ENCODE results near the gene TCF12.

Gene TCF12

DNA sequence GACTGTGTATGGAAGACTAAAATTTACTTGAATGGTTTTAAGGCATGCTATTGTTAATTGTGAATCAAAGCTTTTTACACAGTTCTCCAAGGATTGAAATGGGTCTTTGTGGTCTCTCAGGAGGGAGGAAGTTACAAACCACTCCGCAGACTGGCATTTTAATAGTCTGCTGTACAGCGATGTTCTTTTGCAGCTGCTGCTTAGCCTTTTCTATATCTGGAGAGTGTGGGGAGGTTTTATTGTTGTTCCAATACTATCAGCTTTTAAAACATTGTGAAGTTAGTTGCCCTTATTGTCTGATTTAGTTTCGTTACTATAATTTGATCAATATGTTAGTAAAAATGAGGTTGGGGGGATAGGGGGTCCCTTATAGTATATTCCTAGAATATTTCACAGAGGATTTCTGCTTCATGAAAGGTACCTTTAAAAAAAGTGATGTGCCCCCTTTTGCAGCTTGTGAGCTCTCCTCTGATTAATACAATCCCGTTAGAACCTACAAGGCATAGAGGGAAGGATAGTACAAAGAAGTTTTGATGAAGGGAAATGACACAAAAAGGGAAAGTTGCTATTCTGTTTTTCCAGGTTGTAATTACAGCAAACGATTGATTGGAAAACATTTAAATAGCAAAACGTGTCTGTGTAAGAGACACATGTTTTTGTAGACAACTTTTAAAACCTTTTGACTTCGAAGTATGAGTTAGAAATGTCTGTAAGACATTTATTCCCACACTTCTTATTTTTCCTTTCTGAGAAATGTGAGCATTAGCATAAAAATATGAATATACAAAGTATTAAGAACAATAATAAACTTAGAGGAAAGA is 299.5 kb downstream of the TCF12 start:
- DNase-seq (ENCODE audit: low read depth in 2 of 2): no peak

DNA sequence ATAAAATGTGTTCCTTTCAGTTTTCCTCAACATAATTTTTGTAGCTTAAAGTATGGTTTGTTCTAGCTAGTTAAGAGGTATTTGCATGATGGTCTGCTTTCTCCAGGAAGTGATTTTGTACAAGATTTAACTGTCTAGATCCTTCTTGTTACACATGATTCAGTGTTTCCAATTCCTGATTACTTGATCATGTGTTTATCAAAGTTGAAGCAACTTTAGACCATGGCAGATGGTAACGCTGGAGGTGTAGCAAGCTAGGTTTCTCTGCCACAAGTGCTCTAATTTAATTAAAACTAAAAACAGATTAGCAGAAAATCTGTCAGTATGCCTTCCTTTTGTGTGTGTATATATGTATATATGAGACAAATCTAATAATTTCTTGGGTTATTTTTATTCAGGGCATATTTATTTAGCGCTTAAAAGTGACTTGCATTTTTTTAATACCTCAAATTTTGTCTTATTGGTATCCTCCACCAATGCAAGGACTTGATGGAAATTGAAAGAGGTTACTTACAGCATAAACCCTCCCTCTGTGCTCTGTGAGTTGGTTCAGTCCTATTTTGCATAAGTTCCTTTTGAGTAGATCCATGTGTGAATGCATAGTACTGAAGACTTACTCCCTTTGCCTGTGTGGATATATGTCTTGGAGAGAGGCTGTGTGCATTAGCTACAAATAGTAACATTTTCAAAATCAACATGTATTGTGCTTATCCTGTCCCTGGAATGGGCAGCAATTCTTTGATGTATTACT is 300.6 kb downstream of the TCF12 start:
- DNase-seq (ENCODE audit: low read depth in 2 of 2): no peak

DNA sequence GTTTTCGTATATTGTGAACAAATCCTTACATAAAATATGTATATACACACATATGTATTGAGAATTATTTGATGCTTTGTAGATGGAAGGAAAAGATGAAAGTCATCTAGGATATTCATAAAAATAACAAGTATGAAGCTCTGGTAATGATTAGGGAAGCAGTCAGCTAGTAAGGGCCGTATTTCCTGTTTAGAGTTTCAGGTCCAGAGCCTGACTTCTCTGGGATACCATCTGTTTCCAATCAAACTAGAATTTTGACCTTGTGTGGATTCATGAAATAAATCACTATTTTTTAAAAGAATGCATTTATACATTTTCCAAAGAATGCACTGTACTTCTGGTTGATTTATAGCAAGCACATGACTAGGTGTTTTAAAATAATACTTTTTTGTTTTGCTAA is 301.8 kb downstream of the TCF12 start:
- no peak for DNase-seq (ENCODE audit: low read depth in 2 of 2)

DNA sequence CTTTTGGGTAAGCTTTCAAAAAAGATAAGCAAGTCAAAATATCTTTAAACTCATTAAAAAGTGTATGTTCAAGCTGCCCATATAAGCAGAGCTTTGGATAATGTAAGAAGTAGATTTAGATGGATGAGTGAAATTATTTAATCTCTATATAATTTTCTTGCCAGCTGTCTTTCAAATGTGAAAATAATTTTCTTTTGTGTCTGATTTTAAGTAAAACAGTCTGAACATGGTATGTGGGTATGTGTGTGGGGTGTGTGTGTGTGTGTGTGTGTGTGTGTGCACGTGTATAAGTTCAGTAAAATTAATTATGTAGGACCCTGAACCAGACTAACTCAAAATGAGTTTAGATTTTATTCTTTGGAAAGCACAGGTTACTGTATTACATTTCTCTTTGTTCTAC is 302.7 kb downstream of the TCF12 start:
- DNase-seq (ENCODE audit: low read depth in 2 of 2): no peak

DNA sequence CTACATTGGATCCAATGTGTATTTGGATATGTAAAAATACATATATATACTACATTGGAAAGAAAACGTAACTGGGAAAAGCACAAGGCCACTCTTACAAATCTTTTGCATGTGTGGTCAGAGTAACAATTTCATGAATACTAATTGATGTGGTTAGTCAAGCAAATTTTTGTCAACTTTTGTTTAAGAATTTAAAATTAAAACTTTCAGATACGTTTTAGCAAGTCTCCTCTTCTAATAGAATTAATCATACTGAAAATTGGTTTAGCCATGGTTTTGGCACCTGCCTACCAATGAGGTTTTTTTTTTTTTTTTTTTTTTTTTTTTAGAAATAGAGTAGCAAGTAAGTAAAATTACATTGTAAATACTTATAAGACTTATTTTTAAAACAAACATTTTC is 304.9 kb downstream of the TCF12 start:
- DNase-seq (ENCODE audit: low read depth in 2 of 2): no peak

DNA sequence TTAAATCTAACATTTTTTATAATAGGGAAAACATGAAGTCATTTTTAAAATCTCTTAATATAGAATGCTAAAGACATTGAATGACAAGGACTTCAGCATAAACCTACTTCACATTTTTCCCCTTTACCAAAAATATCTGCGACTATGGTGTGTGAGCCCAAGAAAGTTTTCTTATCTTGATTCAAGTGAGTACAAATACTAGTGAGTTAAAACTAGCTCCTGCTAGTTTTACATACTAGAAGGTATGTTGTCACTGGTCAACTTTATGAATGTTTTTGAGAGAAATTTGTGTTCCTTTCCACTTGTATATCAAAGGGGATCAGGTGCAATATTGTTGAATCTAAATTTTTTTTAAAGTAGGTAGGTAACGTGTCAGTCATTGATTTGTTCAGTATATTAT is 305.4 kb downstream of the TCF12 start:
- DNase-seq (ENCODE audit: low read depth in 2 of 2): no peak

DNA sequence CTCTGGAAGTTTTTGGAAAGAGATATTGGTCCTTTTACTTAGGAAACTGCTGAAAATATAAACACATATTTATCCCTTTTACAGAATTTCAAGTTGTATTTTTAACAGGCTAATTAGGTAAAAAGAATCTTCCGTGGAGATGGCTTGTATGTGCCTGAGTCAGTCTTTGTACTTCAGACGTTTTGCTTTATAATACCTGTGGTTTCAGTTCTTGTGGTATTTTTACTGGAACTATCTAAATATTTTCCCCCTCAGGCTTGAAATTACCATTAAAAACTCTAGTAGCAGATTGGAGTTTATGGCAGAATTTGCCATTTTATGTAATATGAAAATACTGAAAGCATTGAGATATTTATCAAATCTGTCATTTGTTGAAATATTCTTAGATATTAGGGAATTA is 306.2 kb downstream of the TCF12 start:
- no peak for DNase-seq (ENCODE audit: low read depth in 2 of 2)

DNA sequence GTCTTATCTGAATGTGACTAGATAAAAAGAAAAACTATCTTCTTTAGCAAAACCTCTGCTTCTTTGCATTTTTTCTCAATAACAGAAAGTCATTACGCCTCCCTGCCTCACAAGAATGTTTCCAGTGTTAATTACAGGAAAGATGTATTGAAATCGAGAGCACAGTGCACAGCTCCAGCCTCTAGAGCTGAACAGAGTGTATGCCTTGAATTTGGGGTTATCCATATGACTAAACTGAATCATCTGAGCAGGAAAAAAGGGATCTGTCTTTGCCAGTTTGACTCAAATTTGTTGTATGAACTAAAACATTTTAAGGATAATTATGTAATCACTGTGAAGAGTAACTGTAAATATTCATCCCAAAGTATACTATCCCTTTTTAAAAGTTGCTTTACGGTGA is 308.7 kb downstream of the TCF12 start:
- DNase-seq (ENCODE audit: low read depth in 2 of 2): no peak

DNA sequence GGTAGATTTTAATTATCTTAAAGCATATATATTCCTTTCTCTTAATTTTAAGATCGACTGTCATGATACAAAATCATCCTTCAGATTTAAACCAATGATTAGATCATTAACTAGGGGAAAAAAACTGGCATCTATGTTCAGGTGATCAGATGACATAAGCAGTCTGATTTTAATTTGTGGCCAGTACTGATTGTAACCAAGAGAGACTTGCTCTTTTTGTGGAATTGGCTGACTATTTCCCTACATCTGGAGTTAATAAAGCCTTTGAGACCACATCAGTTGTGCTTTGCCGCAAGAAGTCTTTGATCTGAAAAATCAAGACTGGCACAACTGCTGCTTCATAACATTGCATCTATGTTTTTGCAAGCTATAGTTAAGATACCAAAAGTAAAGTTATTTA is 309.5 kb downstream of the TCF12 start:
- DNase-seq (ENCODE audit: low read depth in 2 of 2): no peak

DNA sequence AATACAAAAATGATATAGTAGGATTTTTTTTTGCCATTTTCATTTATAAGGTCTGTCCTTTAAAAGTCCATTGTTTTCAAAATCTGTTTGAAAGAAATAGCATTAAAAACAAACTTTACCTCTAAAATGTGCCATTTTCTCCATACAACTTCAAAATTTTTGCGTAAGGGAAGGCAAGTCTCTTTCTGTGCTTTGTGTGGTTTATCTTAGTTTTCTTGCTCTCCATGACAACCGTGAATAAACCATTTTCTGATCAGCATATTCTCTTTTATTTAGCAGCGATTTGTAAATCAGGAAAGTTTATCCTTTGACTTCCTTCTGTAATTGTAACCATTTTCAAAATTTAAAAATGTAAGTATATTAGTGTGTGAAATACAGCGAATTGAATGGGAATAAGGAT is 310.0 kb downstream of the TCF12 start:
- no peak for DNase-seq (ENCODE audit: low read depth in 2 of 2)

DNA sequence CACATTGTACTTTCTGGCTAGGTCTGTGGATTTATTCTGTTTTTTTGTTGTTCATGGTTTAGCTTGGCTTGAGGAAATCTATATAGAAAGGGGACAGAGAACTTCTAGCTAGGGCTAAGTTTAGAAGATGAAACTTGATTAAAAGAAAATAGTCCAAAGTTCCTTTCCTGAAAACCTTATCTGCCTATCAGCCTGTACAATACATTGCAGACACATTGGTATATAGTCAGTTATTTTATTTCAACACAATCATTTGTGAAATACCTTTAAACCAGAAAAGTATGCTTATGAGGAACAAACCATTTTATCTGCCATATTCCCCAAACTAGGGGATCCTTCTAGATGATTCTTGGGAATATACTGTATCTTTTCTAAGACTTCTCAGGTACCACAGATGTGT is 310.6 kb downstream of the TCF12 start:
- DNase-seq (ENCODE audit: low read depth in 2 of 2): no peak

DNA sequence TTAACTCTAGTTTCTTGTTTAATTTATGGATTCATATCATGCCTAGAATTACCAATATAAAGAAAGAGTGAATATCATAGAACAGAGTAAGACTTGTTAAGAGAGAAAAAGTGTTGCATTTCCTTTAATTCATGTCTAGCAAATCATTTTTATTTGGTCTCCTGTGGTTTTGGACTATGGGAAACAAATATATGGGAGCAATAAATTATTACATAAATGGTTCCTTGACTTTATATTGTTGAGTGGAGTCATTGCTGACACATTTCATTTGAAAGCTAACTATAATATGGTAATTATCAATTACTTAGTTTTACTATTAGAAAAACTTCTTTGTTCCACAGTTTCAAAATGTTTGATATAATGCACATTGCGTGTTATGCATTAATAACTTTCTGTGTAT is 313.1 kb downstream of the TCF12 start:
- DNase-seq (ENCODE audit: low read depth in 2 of 2): no peak

DNA sequence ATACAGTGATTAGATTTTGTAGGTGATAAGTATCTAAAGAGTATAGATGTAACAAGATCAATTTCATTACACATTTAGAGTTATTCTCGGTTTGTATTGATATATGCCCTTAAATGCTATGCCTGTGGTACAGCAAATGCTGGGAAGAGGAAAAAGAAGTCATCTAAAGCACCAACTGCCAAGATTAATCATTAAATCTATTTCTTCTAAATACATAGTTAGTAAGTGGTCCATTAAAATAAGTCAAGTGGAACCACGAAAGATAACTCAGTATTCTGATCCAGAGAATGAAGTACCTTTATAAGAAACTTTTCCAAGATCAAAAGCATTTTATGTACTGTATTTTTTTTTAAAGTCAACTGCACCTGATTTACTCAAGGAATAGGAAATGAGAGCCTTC is 315.7 kb downstream of the TCF12 start:
- DNase-seq (ENCODE audit: low read depth in 2 of 2): no peak

DNA sequence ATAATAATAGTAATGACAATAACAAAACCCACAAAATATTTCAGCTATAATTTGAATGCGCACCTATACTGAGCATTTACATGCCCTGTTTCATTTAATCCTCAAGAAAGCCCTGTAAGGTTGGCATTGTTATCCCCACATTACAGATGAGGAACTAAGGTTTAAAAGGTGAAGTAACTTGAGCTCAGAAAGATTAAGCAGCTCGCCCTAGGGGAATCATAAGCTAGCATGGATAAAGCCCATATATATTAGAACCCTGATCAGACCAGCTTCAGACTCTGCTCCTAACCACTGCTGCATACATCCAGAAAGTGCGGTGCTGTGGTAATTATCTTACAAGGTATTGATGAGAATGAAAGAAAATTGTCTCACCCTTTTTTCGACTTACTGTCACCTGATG is 316.7 kb downstream of the TCF12 start:
- no peak for DNase-seq (ENCODE audit: low read depth in 2 of 2)

DNA sequence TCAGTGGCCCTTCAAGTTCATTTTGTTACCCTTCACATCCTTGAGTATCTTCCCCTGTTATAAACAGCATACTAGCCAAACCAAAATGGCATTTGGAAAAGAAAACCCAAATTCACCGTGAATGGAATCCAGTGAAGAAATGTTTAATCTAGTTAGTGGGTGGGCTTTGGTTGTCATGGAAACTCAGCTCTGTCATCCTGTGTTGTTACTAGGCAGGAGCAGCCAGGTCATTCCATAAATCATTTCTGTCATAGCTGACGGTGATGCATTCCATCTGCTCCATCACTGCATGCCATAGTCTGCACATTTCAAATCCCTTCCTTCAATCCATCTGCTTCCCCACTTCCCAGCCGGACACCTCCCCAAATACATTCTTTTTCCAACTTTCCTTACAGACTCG is 317.4 kb downstream of the TCF12 start:
- no peak for DNase-seq (ENCODE audit: low read depth in 2 of 2)

DNA sequence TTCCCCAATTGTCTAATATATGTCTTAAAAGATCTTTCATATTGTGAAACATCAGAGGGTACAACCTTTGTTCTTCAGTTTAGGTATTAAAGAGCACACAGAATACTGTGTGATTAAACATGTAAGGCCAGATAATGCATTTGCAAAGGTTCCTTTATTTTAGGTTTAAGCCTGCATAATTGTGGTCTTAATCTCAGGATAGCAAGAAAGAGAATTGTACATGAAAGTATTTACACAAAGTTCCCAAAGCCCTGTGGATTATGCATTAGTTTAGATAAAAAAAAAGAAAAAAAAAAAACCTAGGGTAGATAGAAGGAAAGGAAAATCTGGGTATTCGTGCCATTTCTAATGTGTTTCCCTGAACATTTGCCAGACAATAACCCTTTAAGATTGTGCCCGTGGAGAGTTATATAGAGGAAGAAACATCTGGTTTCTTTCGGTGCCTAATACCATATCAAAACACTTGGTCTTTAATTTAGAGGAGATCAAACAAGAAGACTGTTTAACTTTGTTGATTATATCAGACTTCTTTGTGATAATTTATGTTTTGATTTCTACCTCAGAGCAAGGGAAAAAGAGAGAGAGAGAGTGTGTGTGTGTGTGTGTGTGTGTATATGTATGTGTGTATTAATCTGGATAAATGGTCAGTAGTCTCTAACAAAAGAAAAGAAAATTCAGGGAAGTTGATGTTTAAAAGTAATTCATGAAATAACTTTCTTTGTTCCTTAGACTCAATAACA is 318.3 kb downstream of the TCF12 start:
- no peak for DNase-seq (ENCODE audit: low read depth in 2 of 2)

DNA sequence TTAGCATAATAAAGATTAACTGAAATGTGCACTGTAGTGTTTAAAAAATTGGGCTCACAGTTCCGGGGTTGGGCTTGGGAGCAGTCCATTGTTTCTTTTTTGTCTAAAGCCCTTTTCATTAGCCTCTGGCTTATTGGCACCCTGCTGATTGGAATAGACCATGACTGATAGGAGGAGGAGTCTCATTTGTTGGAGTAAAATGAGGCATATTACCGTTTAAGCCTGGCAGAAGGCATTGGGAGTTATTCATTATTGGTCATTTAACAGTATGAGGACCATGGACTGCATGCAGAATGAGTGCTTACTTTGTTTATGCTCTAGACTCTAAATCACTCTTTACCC is 318.8 kb downstream of the TCF12 start:
- DNase-seq (ENCODE audit: low read depth in 2 of 2): no peak

DNA sequence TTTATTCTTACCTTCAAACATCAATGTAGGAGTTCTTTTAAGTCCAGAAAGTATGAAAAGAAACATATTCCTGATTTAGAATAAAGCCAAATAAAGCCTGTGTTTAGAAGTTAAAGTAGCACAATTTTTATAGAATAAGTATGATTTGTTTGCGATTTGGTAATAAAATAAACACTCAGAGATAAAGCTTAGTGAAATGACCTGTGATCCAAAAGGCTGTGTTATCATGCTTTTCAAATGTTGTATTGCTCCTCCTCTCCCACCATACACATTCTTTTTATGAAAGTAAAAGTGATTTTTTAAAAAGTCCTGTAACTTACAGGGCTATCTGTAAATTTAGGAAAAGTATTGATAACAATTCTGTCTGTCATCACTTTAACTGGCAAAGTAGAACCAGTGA is 319.2 kb downstream of the TCF12 start:
- no peak for DNase-seq (ENCODE audit: low read depth in 2 of 2)

DNA sequence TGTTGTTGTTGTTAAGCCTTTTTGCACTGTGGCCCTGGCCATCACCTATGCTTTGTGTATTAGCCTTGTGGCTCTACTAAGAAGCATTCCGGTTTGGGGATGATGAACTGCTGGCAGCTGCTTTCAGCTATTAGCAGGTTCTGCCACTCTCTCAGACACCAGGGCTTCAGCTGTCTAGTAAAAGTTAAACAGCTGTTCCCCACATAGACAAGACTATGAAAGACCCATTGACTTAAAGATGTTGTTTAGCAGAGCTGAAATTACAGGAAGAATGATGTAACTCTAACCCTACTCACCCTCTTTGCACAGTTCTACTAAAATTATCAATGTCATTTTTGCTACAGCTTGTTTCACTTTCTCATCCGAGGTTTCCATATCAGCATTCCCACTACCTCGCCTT is 326.7 kb downstream of the TCF12 start:
- DNase-seq (ENCODE audit: low read depth in 2 of 2): no peak

DNA sequence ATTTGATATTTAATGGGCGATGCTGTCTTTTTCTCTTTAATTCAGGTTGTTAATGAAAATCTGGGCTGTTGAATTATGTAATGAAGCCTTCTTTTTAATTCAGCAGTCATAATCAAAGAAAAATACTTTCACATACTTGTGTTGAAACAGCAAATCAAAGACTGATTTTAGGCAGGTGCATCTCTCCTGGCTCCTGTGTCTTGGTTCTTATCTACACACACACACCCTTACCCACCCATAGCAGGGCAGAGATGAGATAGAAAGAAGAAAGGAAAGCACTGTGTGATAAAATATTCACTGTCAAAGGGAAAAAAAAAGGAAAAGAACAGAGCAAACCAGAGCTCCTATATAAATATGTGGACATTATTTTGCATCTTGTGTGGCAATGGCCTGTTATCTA is 327.3 kb downstream of the TCF12 start:
- DNase-seq (ENCODE audit: low read depth in 2 of 2): no peak

DNA sequence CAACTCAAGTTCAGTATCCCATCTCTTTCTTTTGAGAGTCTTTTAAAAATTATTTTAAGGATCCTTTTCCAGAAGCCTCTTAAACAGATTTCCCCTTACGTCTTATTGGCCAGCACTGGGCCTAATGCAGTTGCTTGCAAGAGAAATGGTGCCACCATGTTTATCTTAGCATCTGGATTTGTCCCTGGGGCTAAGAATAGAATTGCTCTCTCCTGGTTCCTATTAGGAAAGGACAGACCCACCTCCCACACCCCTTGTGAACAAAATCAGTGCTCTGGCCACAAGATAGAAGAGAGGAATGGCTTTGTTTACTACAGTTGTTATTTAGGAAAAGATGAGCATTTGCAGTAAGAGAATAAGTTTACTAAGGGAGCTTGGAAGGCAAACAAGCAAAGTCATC is 329.6 kb downstream of the TCF12 start:
- DNase-seq (ENCODE audit: low read depth in 2 of 2): no peak

DNA sequence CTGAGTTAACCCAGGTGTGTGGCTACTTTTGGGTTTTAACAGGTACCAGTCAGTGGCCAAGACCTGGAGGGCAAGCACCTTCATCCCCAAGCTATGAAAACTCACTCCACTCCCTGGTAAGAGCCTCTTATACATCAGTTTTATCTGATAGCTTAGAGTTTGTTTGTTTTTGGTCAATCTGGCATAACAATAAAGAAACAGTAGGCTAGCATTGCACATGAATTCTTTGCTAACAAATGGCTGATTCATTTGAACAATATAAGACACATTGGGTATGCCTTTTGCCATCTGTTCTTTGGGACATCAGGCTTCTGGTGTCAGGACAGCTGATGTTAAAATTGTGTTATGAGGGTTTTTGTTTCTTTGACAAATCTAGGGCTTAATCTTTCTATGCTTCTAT is 332.9 kb downstream of the TCF12 start:
- no peak for DNase-seq (ENCODE audit: low read depth in 2 of 2)

DNA sequence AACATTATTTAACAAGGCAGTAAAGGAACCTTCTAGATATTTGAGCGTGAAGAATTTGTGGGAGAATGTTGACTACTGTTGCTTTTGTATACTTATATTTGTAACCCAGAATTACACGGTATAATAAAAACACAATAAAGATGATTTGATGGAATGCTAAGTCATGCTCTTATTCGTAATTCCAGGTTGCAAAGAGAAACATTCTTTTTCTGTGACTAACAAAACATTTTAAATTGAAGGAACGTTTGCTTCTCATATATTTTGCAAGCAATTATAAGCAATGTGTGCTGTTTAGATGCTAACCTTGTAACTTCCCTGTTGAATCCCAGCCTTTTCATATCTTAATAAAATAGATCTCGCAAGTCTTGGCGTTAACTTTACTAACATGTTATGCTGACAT is 333.5 kb downstream of the TCF12 start:
- no peak for DNase-seq (ENCODE audit: low read depth in 2 of 2)

Data from stimulated activated CD4-positive, alpha-beta T cell treated with anti-CD3 and anti-CD28 coated beads, Interleukin-1b, Interleukin-23, amount 100 ng/mL, for 1 hour (primary cell).